NCI-H187 treated with DMSO at 0.1 percent for 48 hours (cell line): ENCODE measurements around the gene PPIL1.
"Not testable (repeated sequence)": the region's sequence is repeated elsewhere in the genome, so short reads cannot be mapped to it uniquely, and the experiment has no call there.

Experiments used
- DNase-seq: peaks from one replicate; lab custom pipeline; 2025; lab: John Stamatoyannopoulos, UW

PPIL1 gene

GRCh38 chr6:36874443-36875249 lies at the start of gene PPIL1:
PPIL1 (minus strand) TSS chr6:36874803; CDS start chr6:36874772, 31 bp downstream.
- DNase-seq = peak; percentile 83

- no peak for DNase-seq
These were observed 49.5 kb upstream of the PPIL1 start for GRCh38 chr6:36924131-36924530.

GRCh38 chr6:36920546-36920945 lies 45.9 kb upstream of the PPIL1 start:
- DNase-seq = no peak

- DNase-seq = no peak
These were observed 45.4 kb upstream of the PPIL1 start for GRCh38 chr6:36920049-36920448.

GRCh38 chr6:36917541-36918193 lies 43.1 kb upstream of the PPIL1 start:
- no peak for DNase-seq

- no peak for DNase-seq
These were observed 41.5 kb upstream of the PPIL1 start for GRCh38 chr6:36916126-36916525.

- DNase-seq = no peak
These were observed 41.0 kb upstream of the PPIL1 start for GRCh38 chr6:36915599-36915998.

- DNase-seq = no peak
These were observed 39.7 kb upstream of the PPIL1 start for GRCh38 chr6:36914227-36914794.

- no peak for DNase-seq
These were observed 38.5 kb upstream of the PPIL1 start for GRCh38 chr6:36913082-36913481.

GRCh38 chr6:36912586-36912985 lies 38.0 kb upstream of the PPIL1 start:
- no peak for DNase-seq

GRCh38 chr6:36912030-36912454 lies 37.4 kb upstream of the PPIL1 start:
- DNase-seq = no peak

GRCh38 chr6:36908747-36909146 lies 34.1 kb upstream of the PPIL1 start:
- DNase-seq = no peak

- no peak for DNase-seq
These were observed 33.2 kb upstream of the PPIL1 start for GRCh38 chr6:36907781-36908180.

- no peak for DNase-seq
These were observed 32.1 kb upstream of the PPIL1 start for GRCh38 chr6:36906539-36907325.

GRCh38 chr6:36904851-36905393 lies 30.3 kb upstream of the PPIL1 start:
- DNase-seq = no peak

GRCh38 chr6:36904114-36904513 lies 29.5 kb upstream of the PPIL1 start:
- DNase-seq = no peak

GRCh38 chr6:36897609-36898008 lies 23.0 kb upstream of the PPIL1 start:
- DNase-seq = no peak

- no peak for DNase-seq
These were observed 19.7 kb upstream of the PPIL1 start for GRCh38 chr6:36893976-36894932.

GRCh38 chr6:36891153-36891552 lies 16.6 kb upstream of the PPIL1 start:
- not testable (repeated sequence) for DNase-seq

GRCh38 chr6:36890112-36890663 lies 15.6 kb upstream of the PPIL1 start:
- DNase-seq = no peak
